GM23248 (cell line): ENCODE measurements around the gene FCN1.

Experiments used
- EZH2 ChIP-seq: fragments of 200-600 bp; sonication (generic); IDR thresholded peaks from 2 replicates; pipeline ENCODE4 v1.6.1; 2018; ENCODE audit warnings: antibody characterized with exemption, mild to moderate bottlenecking; ENCODE audit not compliant: insufficient read depth, poor library complexity, severe bottlenecking
- EZH2phosphoT487 ChIP-seq: fragments of 200-600 bp; sonication (generic); IDR thresholded peaks from 2 replicates; pipeline ENCODE4 v1.6.1; 2018; ENCODE audit warnings: antibody characterized with exemption, moderate library complexity, mild to moderate bottlenecking, low read depth; ENCODE audit not compliant: insufficient read depth

- TF ChIP-seq EZH2 (no peak), EZH2phosphoT487 (no peak)
These were observed 22.2 kb downstream of the FCN1 start for GRCh38 chr9:134895567-134895907.
